KMS-11 (cell line): ENCODE results near the gene BFAR.

Source experiments
- H2AFZ ChIP-seq: fragments of 200-600 bp; sonication (generic); 2 replicates; pipeline ENCODE4 v1.6.1; 2016; ENCODE audit warnings: antibody characterized with exemption, mixed run types, low read depth
- H3K27ac ChIP-seq: fragments of 200-600 bp; sonication (generic); 2 replicates; pipeline ENCODE4 v1.6.1; 2016; ENCODE audit warnings: mild to moderate bottlenecking, mixed run types
- H3K27me3 ChIP-seq: fragments of 200-600 bp; sonication (generic); 2 replicates; pipeline ENCODE4 v1.6.1; 2017; ENCODE audit warnings: mild to moderate bottlenecking, low read depth, mixed run types, moderate library complexity; ENCODE audit not compliant: insufficient read depth
- H3K36me3 ChIP-seq: fragments of 200-600 bp; sonication (generic); 2 replicates; pipeline ENCODE4 v1.6.1; 2017; ENCODE audit warnings: mild to moderate bottlenecking, mixed run types; ENCODE audit not compliant: insufficient read depth
- H3K4me1 ChIP-seq: fragments of 200-600 bp; sonication (generic); 2 replicates; pipeline ENCODE4 v1.6.1; 2016; ENCODE audit warnings: mild to moderate bottlenecking, low read depth, mixed run types; ENCODE audit not compliant: poor library complexity, severe bottlenecking
- H3K4me2 ChIP-seq: fragments of 200-600 bp; sonication (generic); 2 replicates; pipeline ENCODE4 v1.7.0; 2016; ENCODE audit warnings: mild to moderate bottlenecking, mixed run types
- H3K4me3 ChIP-seq: fragments of 200-600 bp; sonication (generic); IDR thresholded peaks from 2 replicates; pipeline ENCODE4 v1.6.1; 2017; ENCODE audit warnings: low read depth, low read length, mixed read lengths; ENCODE audit not compliant: insufficient read depth
- H3K79me2 ChIP-seq: fragments of 200-600 bp; sonication (generic); 2 replicates; pipeline ENCODE4 v1.6.1; 2016; ENCODE audit warnings: low read depth, mixed run types; ENCODE audit not compliant: insufficient read depth
- H3K9ac ChIP-seq: fragments of 200-600 bp; sonication (generic); 2 replicates; pipeline ENCODE4 v1.6.1; 2016; ENCODE audit warnings: mild to moderate bottlenecking, mixed run types
- H4K20me1 ChIP-seq: fragments of 200-600 bp; sonication (generic); 2 replicates; pipeline ENCODE4 v1.6.1; 2016; ENCODE audit warnings: mild to moderate bottlenecking, mixed run types; ENCODE audit not compliant: insufficient read depth
- CTCF ChIP-seq: fragments of 200-600 bp; sonication (generic); conservative IDR thresholded peaks from 2 replicates; pipeline ENCODE4 v1.6.1; 2017; ENCODE audit warnings: low read depth, mild to moderate bottlenecking, antibody characterized with exemption, low read length, moderate library complexity, mixed read lengths

Gene BFAR

DNA sequence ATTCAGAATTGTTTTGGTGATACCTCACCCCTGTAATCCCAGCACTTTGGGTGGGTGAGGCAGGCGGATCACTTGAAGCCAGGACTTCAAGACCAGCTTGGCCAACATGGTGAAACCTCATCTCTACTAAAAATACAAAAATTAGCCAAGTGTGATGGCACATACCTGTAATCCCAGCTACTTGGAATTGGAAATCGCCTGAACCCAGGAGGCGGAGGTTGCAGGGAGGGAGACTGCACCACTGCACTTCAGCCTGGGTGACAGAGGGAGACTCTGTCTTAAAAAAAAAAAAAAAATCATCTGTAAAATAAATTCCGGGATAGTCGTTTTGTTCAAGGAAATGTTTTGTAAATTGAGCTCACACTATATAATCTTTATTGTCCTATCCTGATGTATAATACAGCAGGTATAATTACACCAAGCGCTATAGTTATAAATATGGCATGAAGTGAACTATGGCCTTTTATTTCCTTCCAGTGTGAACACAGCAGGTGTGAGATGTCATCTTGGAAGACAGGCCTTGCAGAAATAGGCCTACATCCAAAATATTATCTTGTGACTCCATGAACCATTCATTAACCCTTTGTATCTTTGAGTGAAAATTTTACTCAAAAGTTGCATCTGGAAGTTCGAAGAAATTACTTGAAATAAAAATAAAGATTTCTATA, 35.9 kb downstream of the BFAR start:
- peaks cover 7% of the 10 kb centered on the region; the same call in 1 of the 2 replicates for H3K36me3 ChIP-seq
- no peak for TF ChIP-seq CTCF

GRCh38 chr16:14669776-14670175, 37.0 kb downstream of the BFAR start:
- peaks cover 15% of the 10 kb centered on the region for H3K4me1 ChIP-seq
- peaks cover 3% of the 10 kb centered on the region; the same call in 1 of the 2 replicates for H3K36me3 ChIP-seq
- H4K20me1 ChIP-seq, result no peaks in the 10 kb centered on the region
- H3K4me2 ChIP-seq, result no peak overlapping the region
- TF ChIP-seq CTCF, result no peak
- H3K27me3 ChIP-seq, result no peaks in the 10 kb centered on the region
- no peak overlapping the region for H3K27ac ChIP-seq
- H3K4me3 ChIP-seq, result no peak overlapping the region
- no peaks in the 10 kb centered on the region for H3K79me2 ChIP-seq
- H2AFZ ChIP-seq, result no peak overlapping the region
- no peak overlapping the region for H3K9ac ChIP-seq

More for the DNA sequence above, 35.9 kb downstream of the BFAR start:
- Histone ChIP-seq H3K27ac (no peak overlapping the region), H3K4me2 (no peak overlapping the region), H3K79me2 (no peaks in the 10 kb centered on the region), H3K9ac (no peak overlapping the region), H3K27me3 (no peaks in the 10 kb centered on the region), H4K20me1 (no peaks in the 10 kb centered on the region), H2AFZ (no peak overlapping the region), H3K4me1 (peaks cover 15% of the 10 kb centered on the region), H3K4me3 (no peak overlapping the region)

GRCh38 chr16:14672403-14672971, 39.7 kb downstream of the BFAR start:
- Histone ChIP-seq H2AFZ (no peak overlapping the region), H3K4me3 (no peak overlapping the region)

GRCh38 chr16:14676633-14677032, 43.9 kb downstream of the BFAR start:
- no peak overlapping the region for H3K9ac ChIP-seq
- H3K4me1 ChIP-seq, result peaks cover 15% of the 10 kb centered on the region
- no peak overlapping the region for H2AFZ ChIP-seq
- TF ChIP-seq CTCF, result no peak
- H3K27me3 ChIP-seq, result no peaks in the 10 kb centered on the region
- no peak overlapping the region for H3K4me3 ChIP-seq
- no peaks in the 10 kb centered on the region for H4K20me1 ChIP-seq
- H3K4me2 ChIP-seq, result no peak overlapping the region
- H3K36me3 ChIP-seq, result no peaks in the 10 kb centered on the region
- no peaks in the 10 kb centered on the region for H3K79me2 ChIP-seq
- H3K27ac ChIP-seq, result no peak overlapping the region

More at GRCh38 chr16:14672403-14672971, 39.7 kb downstream of the BFAR start:
- no peak overlapping the region for H3K9ac ChIP-seq
- no peaks in the 10 kb centered on the region for H3K36me3 ChIP-seq
- TF ChIP-seq CTCF, result no peak
- H3K4me2 ChIP-seq, result no peak overlapping the region; the same call in 1 of the 2 replicates
- no peaks in the 10 kb centered on the region for H3K79me2 ChIP-seq
- H3K4me1 ChIP-seq, result peaks cover 15% of the 10 kb centered on the region
- no peak overlapping the region for H3K27ac ChIP-seq
- H3K27me3 ChIP-seq, result no peaks in the 10 kb centered on the region
- no peaks in the 10 kb centered on the region for H4K20me1 ChIP-seq
